Natural killer cell treated with Interleukin-12 subunit alpha and Interleukin-12 subunit beta and Interleukin-15 and Interleukin-18, amount 100 ng/mL, for 72 hours (primary cell): ENCODE data around the gene FER. TPM values are rescaled to one million over a fixed set of nuclear protein-coding genes. Genes with fewer than 3 reads are reported as not detected.

ENCODE experiments used
- ATAC-seq, 2 donors: fragments of 150-1000 bp; cut with Tn5 transposase in 1 of 2; sonication (Bioruptor Pico), chemical (Tn5 transposase) in 1 of 2; 2 replicates each; pipeline ENCODE4 v1.10.0; 2021
- DNase-seq: peaks from one replicate; pipeline ENCODE4 v3.0.0; 2022; ENCODE audit warnings: low spot score
- H3K27ac Mint-ChIP-seq, 2 donors: 1 replicate in 1 of 2; 2 replicates in 1 of 2; pipeline ENCODE4 v1.8.0; 2022; ENCODE audit warnings: mixed read lengths in 2 of 2, mild to moderate bottlenecking in 1 of 2, moderate library complexity in 1 of 2
- H3K27me3 Mint-ChIP-seq, 2 donors: 1 replicate in 1 of 2; 2 replicates in 1 of 2; pipeline ENCODE4 v1.8.0; 2022; ENCODE audit warnings: mixed read lengths in 2 of 2
- H3K36me3 Mint-ChIP-seq: one replicate; pipeline ENCODE4 v1.8.0; 2022; ENCODE audit warnings: mixed read lengths
- H3K4me1 Mint-ChIP-seq, 2 donors: 1 replicate in 1 of 2; 2 replicates in 1 of 2; pipeline ENCODE4 v1.8.0; 2022; ENCODE audit warnings: low read depth in 2 of 2, mixed read lengths in 2 of 2, mild to moderate bottlenecking in 1 of 2
- H3K4me3 Mint-ChIP-seq: one replicate; pipeline ENCODE4 v1.8.0; 2022; ENCODE audit warnings: mixed read lengths
- H3K9me3 Mint-ChIP-seq: 2 replicates; pipeline ENCODE4 v1.8.0; 2022; ENCODE audit warnings: mixed read lengths
- total RNA-seq, 2 donors: library from RNA; stranded (reverse); gene quantifications; one replicate each; pipeline ENCODE4 v1.2.3, GENCODE V29; 2022

FER gene
- total RNA-seq, 2 donors from 2014 or later: 13.4 to 22.1 TPM

GRCh38 chr5:109173036-109173794, 425.5 kb downstream of the FER start:
- Mint-ChIP-seq H3K27ac (no peak overlapping the region), H3K27me3 (no peaks in the 10 kb centered on the region), H3K4me3 (no peak overlapping the region), H3K9me3 (no peaks in the 10 kb centered on the region), H3K4me1 (peaks cover 0 to 3% of the 10 kb centered on the region in 2 donors), H3K36me3 (no peaks in the 10 kb centered on the region)
- no peak for ATAC-seq
- DNase-seq: no peak

GRCh38 chr5:109177227-109177626, 429.5 kb downstream of the FER start:
- DNase-seq (no peak), ATAC-seq (no peak)
- Mint-ChIP-seq H3K36me3 (no peaks in the 10 kb centered on the region), H3K9me3 (no peaks in the 10 kb centered on the region), H3K4me3 (no peak overlapping the region), H3K27me3 (no peaks in the 10 kb centered on the region), H3K27ac (no peak overlapping the region), H3K4me1 (peaks cover 0 to 3% of the 10 kb centered on the region in 2 donors)

- Mint-ChIP-seq H3K4me1 (peaks cover 0 to 3% of the 10 kb centered on the region in 2 donors), H3K27ac (no peak overlapping the region), H3K9me3 (no peaks in the 10 kb centered on the region), H3K36me3 (no peaks in the 10 kb centered on the region), H3K4me3 (no peak overlapping the region), H3K27me3 (no peaks in the 10 kb centered on the region)
- no peak for ATAC-seq
- DNase-seq: no peak
These were observed 430.1 kb downstream of the FER start for GRCh38 chr5:109177782-109178181.

- no peak for ATAC-seq
- Mint-ChIP-seq H3K4me3 (no peak overlapping the region), H3K27me3 (no peaks in the 10 kb centered on the region), H3K4me1 (no peaks in the 10 kb centered on the region), H3K27ac (no peak overlapping the region), H3K9me3 (no peaks in the 10 kb centered on the region), H3K36me3 (no peaks in the 10 kb centered on the region)
- DNase-seq: no peak
These were observed 433.0 kb downstream of the FER start for GRCh38 chr5:109180668-109181067.

GRCh38 chr5:109186759-109187158, 439.1 kb downstream of the FER start:
- Mint-ChIP-seq H3K27me3 (no peaks in the 10 kb centered on the region), H3K36me3 (no peaks in the 10 kb centered on the region), H3K9me3 (no peaks in the 10 kb centered on the region), H3K4me3 (no peak overlapping the region), H3K27ac (no peak overlapping the region), H3K4me1 (peaks cover 3 to 6% of the 10 kb centered on the region in 2 donors)
- DNase-seq (no peak), ATAC-seq (no peak)

- DNase-seq (no peak), ATAC-seq (peak in 1 of 2 donors; percentile 57)
- peaks cover 3 to 6% of the 10 kb centered on the region in 2 donors for H3K4me1 Mint-ChIP-seq
- H3K4me3 Mint-ChIP-seq: no peak overlapping the region
- no peaks in the 10 kb centered on the region for H3K36me3 Mint-ChIP-seq
- H3K27ac Mint-ChIP-seq: no peak overlapping the region
- H3K27me3 Mint-ChIP-seq: no peaks in the 10 kb centered on the region
- no peaks in the 10 kb centered on the region for H3K9me3 Mint-ChIP-seq
These were observed 443.5 kb downstream of the FER start for GRCh38 chr5:109191153-109191558.

GRCh38 chr5:109192027-109192426, 444.3 kb downstream of the FER start:
- H3K36me3 Mint-ChIP-seq: no peaks in the 10 kb centered on the region
- H3K9me3 Mint-ChIP-seq: no peaks in the 10 kb centered on the region
- ATAC-seq: no peak
- no peaks in the 10 kb centered on the region for H3K27me3 Mint-ChIP-seq
- H3K4me1 Mint-ChIP-seq: peaks cover 3 to 6% of the 10 kb centered on the region in 2 donors
- H3K4me3 Mint-ChIP-seq: no peak overlapping the region
- no peak for DNase-seq
- no peak overlapping the region for H3K27ac Mint-ChIP-seq

- Mint-ChIP-seq H3K36me3 (no peaks in the 10 kb centered on the region), H3K9me3 (no peaks in the 10 kb centered on the region), H3K27ac (no peak overlapping the region), H3K27me3 (no peaks in the 10 kb centered on the region), H3K4me3 (no peak overlapping the region), H3K4me1 (peaks cover 3 to 6% of the 10 kb centered on the region in 2 donors)
- no peak for ATAC-seq
- DNase-seq: no peak
These were observed 445.0 kb downstream of the FER start for GRCh38 chr5:109192555-109193281.

- Mint-ChIP-seq H3K4me1 (peaks cover 3 to 6% of the 10 kb centered on the region in 2 donors), H3K4me3 (no peak overlapping the region), H3K27me3 (peaks cover 5 to 6% of the 10 kb centered on the region in 2 donors), H3K27ac (no peak overlapping the region), H3K9me3 (no peaks in the 10 kb centered on the region), H3K36me3 (no peaks in the 10 kb centered on the region)
- ATAC-seq (no peak), DNase-seq (no peak)
These were observed 448.0 kb downstream of the FER start for GRCh38 chr5:109195667-109196066.

- no peak for DNase-seq
- H3K27ac Mint-ChIP-seq: no peak overlapping the region
- H3K4me3 Mint-ChIP-seq: no peak overlapping the region
- H3K9me3 Mint-ChIP-seq: no peaks in the 10 kb centered on the region
- peaks cover 2% of the 10 kb centered on the region in 2 donors for H3K4me1 Mint-ChIP-seq
- ATAC-seq: no peak
- H3K27me3 Mint-ChIP-seq: peaks cover 5 to 11% of the 10 kb centered on the region in 2 donors
- H3K36me3 Mint-ChIP-seq: no peaks in the 10 kb centered on the region
These were observed 448.6 kb downstream of the FER start for GRCh38 chr5:109196087-109196822.

GRCh38 chr5:109196823-109197160, 449.1 kb downstream of the FER start:
- DNase-seq: no peak
- Mint-ChIP-seq H3K4me1 (no peaks in the 10 kb centered on the region), H3K9me3 (no peaks in the 10 kb centered on the region), H3K27me3 (peaks cover 5 to 11% of the 10 kb centered on the region in 2 donors), H3K36me3 (no peaks in the 10 kb centered on the region), H3K27ac (no peak overlapping the region), H3K4me3 (no peak overlapping the region)
- no peak for ATAC-seq

GRCh38 chr5:109199289-109199688, 451.6 kb downstream of the FER start:
- ATAC-seq (no peak), DNase-seq (no peak)
- Mint-ChIP-seq H3K9me3 (no peaks in the 10 kb centered on the region), H3K27ac (no peak overlapping the region), H3K36me3 (no peaks in the 10 kb centered on the region), H3K4me1 (no peaks in the 10 kb centered on the region), H3K27me3 (peaks cover 5 to 11% of the 10 kb centered on the region in 2 donors), H3K4me3 (no peak overlapping the region)

- Mint-ChIP-seq H3K4me1 (no peaks in the 10 kb centered on the region), H3K9me3 (no peaks in the 10 kb centered on the region), H3K36me3 (peaks cover 4% of the 10 kb centered on the region), H3K4me3 (no peak overlapping the region), H3K27ac (no peak overlapping the region), H3K27me3 (peaks cover 5 to 11% of the 10 kb centered on the region in 2 donors)
- no peak for ATAC-seq
- DNase-seq: no peak
These were observed 452.3 kb downstream of the FER start for GRCh38 chr5:109199799-109200620.
